HepG2 (cell line): Measurements from ENCODE around the gene TACC2. TPM values are rescaled to one million over a fixed set of nuclear protein-coding genes. Genes with fewer than 3 reads are reported as not detected.

Source experiments
- CENPX ChIP-seq: sonication (generic); formaldehyde crosslinking; IDR thresholded peaks from 2 replicates; pipeline ENCODE4 v1.9.0; 2021; ENCODE audit warnings: mild to moderate bottlenecking, missing genetic modification reagents, moderate library complexity
- CREM ChIP-seq, 2 experiments: sonication (generic) in 1 of 2; formaldehyde crosslinking in 1 of 2; IDR thresholded peaks; 2 replicates each; pipeline versions ENCODE4 v1.4.0 to v1.6.1; 2016 to 2020; ENCODE audit warnings: antibody characterized with exemption in 1 of 2, mild to moderate bottlenecking in 1 of 2, missing genetic modification reagents in 1 of 2
- EZH2 ChIP-seq: conservative IDR thresholded peaks from 2 replicates; pipeline ENCODE4 v1.6.1; 2012; ENCODE audit warnings: mild to moderate bottlenecking, low read depth, low read length, moderate library complexity
- FOXC1 ChIP-seq: sonication (generic); formaldehyde crosslinking; IDR thresholded peaks from 2 replicates; pipeline ENCODE4 v1.8.0; 2022; ENCODE audit warnings: mild to moderate bottlenecking, missing genetic modification reagents, borderline replicate concordance
- KAT8 ChIP-seq: IDR thresholded peaks from 2 replicates; pipeline ENCODE4 v1.6.1; 2016; ENCODE audit warnings: missing genetic modification reagents, missing compliant biosample characterization
- KDM5B ChIP-seq: sonication (generic); formaldehyde crosslinking; IDR thresholded peaks from 2 replicates; pipeline ENCODE4 v1.4.0; 2020; ENCODE audit warnings: missing genetic modification reagents, mild to moderate bottlenecking, borderline replicate concordance
- MZF1 ChIP-seq: sonication (generic); formaldehyde crosslinking; IDR thresholded peaks from 2 replicates; pipeline ENCODE4 v1.8.1; 2023; ENCODE audit warnings: mild to moderate bottlenecking, missing genetic modification reagents, borderline replicate concordance
- PAF1 ChIP-seq: IDR thresholded peaks from 2 replicates; pipeline ENCODE4 v1.6.1; 2016; ENCODE audit warnings: missing genetic modification reagents, missing compliant biosample characterization
- POLR2AphosphoS2 ChIP-seq: IDR thresholded peaks from 2 replicates; pipeline ENCODE4 v1.6.1; 2011; ENCODE audit warnings: low read depth, low read length, improper control_type of control experiment
- RAD51 ChIP-seq: fragments of 450-650 bp; IDR thresholded peaks from 2 replicates; pipeline ENCODE4 v1.6.1; 2016; ENCODE audit warnings: borderline replicate concordance
- RBAK ChIP-seq: sonication (generic); formaldehyde crosslinking; IDR thresholded peaks from 2 replicates; pipeline ENCODE4 v1.5.1; 2020; ENCODE audit warnings: mild to moderate bottlenecking, missing genetic modification reagents
- RBM22 ChIP-seq: fragments of 200-400 bp; formaldehyde crosslinking; optimal IDR thresholded peaks from 2 replicates; pipeline ENCODE3; 2017; ENCODE audit warnings: mild to moderate bottlenecking, low read length, moderate library complexity
- RFXANK ChIP-seq: IDR thresholded peaks from 2 replicates; pipeline ENCODE4 v1.6.1; 2016
- SALL2 ChIP-seq: sonication (generic); formaldehyde crosslinking; IDR thresholded peaks from 2 replicates; pipeline ENCODE4 v1.8.1; 2023; ENCODE audit warnings: mild to moderate bottlenecking, missing genetic modification reagents, inconsistent platforms
- SMC3 ChIP-seq: IDR thresholded peaks from 2 replicates; pipeline ENCODE4 v1.6.1; 2011; ENCODE audit warnings: low read length, improper control_type of control experiment
- SOX13 ChIP-seq, 3 experiments: fragments of 450-650 bp in 1 of 3; sonication (generic) in 1 of 3; formaldehyde crosslinking in 1 of 3; IDR thresholded peaks in 2 of 3; conservative IDR thresholded peaks in 1 of 3; 2 replicates each; pipeline versions ENCODE4 v1.5.0 to v1.6.1; 2016 to 2020; ENCODE audit warnings: antibody characterized with exemption in 1 of 3, mild to moderate bottlenecking in 1 of 3, missing compliant biosample characterization in 1 of 3, missing genetic modification reagents in 1 of 3, moderate library complexity in 1 of 3
- SP140L ChIP-seq: sonication (generic); formaldehyde crosslinking; IDR thresholded peaks from 2 replicates; pipeline ENCODE4 v1.4.0; 2020; ENCODE audit warnings: missing genetic modification reagents, borderline replicate concordance
- ZNF572 ChIP-seq: sonication (generic); formaldehyde crosslinking; IDR thresholded peaks from 2 replicates; pipeline ENCODE4 v1.5.1; 2020; ENCODE audit warnings: mild to moderate bottlenecking, missing genetic modification reagents
- polyA plus RNA-seq, 8 experiments: library from polyadenylated mRNA; depleted of rRNA in 3 of 8; stranded (reverse) in 7 of 8; unstranded in 1 of 8; fragments of >200 nt; fragmentation: Illumina TruSeq in 4 of 8; extraction: Trizol in 4 of 8; gene quantifications; 2 replicates each; pipeline versions ENCODE4 v1.2.1 to v1.2.3, GENCODE V29; 2011 to 2016; ENCODE audit warnings: low read depth in 4 of 8, missing spikeins in 1 of 8, mixed read lengths in 1 of 8; ENCODE audit not compliant: insufficient read depth in 1 of 8
- total RNA-seq, 5 experiments: library from RNA; depleted of rRNA; stranded (reverse); fragments of >200 nt; fragmentation: Illumina TruSeq; extraction: Trizol; gene quantifications; 2 replicates each; pipeline ENCODE4 v1.2.3, GENCODE V29; 2016; ENCODE audit warnings: low read depth in 1 of 5
- TF ChIP-seq, protein P1 (sequence below): sonication (generic); formaldehyde crosslinking; IDR thresholded peaks from 2 replicates; pipeline ENCODE4 v1.5.1; 2020; ENCODE audit warnings: missing genetic modification reagents, mild to moderate bottlenecking, borderline replicate concordance
- TF ChIP-seq, protein P2 (sequence below): sonication (generic); formaldehyde crosslinking; IDR thresholded peaks from 2 replicates; pipeline ENCODE4 v1.4.0; 2020; ENCODE audit warnings: missing genetic modification reagents
- TF ChIP-seq, protein P3 (sequence below): sonication (generic); formaldehyde crosslinking; IDR thresholded peaks from 2 replicates; pipeline ENCODE4 v1.4.0; 2020; ENCODE audit warnings: mild to moderate bottlenecking, missing genetic modification reagents
- TF ChIP-seq, protein P4 (sequence below): sonication (generic); formaldehyde crosslinking; conservative IDR thresholded peaks from 2 replicates; pipeline ENCODE4 v1.8.0; 2022; ENCODE audit warnings: missing genetic modification reagents

TACC2 gene
- total and polyA plus RNA-seq, 2 of the 13 experiments (the other 11 are each of a cell fraction or from before 2014, with no cell fraction given), result 11.8 to 16.0 TPM

DNA sequence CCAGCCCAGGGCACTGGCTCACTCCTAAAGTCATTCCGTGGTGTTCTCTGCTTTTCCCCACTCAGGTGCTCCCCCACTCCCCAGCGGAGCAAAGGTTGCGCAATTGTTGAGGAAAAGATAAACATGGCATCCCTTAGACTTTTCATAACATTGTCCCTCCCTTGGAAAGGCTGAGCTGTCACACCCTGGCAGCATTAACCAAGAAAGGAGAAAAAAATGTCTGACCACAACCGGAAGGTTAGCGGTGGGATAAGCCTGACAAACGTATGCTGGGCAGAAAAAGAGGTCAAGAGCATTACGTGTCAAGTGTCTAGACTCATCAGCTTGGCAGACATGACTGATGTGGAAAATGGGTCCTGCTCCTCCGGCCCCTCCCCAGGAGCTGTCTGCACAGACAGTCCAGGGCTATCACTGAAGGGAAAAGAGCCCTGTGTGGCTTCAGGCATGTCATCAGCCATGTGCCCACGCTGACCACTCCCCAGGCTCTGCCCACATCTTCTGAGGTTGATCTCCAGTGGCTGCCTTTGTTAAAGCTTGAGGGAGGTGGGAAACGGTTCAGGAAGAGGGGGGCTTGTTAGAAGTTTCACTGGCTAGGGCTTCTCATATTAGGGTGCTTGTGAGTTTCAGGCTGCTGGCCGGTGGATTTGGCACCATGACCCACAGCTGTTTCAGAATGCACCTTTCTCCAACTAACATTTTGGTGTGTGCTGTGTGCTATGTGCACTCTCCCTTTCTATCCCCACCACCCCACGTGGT, 312.3 kb downstream of the TACC2 start (continued):
- TF ChIP-seq, protein P1, sequence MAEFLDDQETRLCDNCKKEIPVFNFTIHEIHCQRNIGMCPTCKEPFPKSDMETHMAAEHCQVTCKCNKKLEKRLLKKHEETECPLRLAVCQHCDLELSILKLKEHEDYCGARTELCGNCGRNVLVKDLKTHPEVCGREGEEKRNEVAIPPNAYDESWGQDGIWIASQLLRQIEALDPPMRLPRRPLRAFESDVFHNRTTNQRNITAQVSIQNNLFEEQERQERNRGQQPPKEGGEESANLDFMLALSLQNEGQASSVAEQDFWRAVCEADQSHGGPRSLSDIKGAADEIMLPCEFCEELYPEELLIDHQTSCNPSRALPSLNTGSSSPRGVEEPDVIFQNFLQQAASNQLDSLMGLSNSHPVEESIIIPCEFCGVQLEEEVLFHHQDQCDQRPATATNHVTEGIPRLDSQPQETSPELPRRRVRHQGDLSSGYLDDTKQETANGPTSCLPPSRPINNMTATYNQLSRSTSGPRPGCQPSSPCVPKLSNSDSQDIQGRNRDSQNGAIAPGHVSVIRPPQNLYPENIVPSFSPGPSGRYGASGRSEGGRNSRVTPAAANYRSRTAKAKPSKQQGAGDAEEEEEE (CRISPR knock-in tag), result no peak
- TF ChIP-seq PAF1 (no peak), CREM (IDR thresholded peaks at IDR 0.05) (no peak), CREM (CRISPR knock-in tag; IDR thresholded peaks at IDR 0.05) (no peak), FOXC1 (no peak), POLR2AphosphoS2 (no peak), EZH2 (no peak), SOX13 (IDR thresholded peaks at IDR 0.05) (no peak), SOX13 (CRISPR knock-in tag; conservative IDR thresholded peaks at IDR 0.05 in 1 of 2, IDR thresholded peaks at IDR 0.05 in 1 of 2) (peak in 1 of 2 experiments; percentile 40; a peak in 1 of 4 replicates), KAT8 (no peak), RAD51 (no peak), SP140L (CRISPR knock-in tag) (no peak), RFXANK (CRISPR knock-in tag) (no peak), SMC3 (peak; percentile 16; the same call in 1 of the 2 replicates), MZF1 (CRISPR knock-in tag) (no peak), RBAK (no peak), KDM5B (CRISPR knock-in tag) (0 out of 2 replicates have a peak, but pooled peaks have one; percentile 48), SALL2 (CRISPR knock-in tag) (no peak), CENPX (no peak), RBM22 (no peak), ZNF572 (CRISPR knock-in tag) (no peak)
- TF ChIP-seq, protein P2, sequence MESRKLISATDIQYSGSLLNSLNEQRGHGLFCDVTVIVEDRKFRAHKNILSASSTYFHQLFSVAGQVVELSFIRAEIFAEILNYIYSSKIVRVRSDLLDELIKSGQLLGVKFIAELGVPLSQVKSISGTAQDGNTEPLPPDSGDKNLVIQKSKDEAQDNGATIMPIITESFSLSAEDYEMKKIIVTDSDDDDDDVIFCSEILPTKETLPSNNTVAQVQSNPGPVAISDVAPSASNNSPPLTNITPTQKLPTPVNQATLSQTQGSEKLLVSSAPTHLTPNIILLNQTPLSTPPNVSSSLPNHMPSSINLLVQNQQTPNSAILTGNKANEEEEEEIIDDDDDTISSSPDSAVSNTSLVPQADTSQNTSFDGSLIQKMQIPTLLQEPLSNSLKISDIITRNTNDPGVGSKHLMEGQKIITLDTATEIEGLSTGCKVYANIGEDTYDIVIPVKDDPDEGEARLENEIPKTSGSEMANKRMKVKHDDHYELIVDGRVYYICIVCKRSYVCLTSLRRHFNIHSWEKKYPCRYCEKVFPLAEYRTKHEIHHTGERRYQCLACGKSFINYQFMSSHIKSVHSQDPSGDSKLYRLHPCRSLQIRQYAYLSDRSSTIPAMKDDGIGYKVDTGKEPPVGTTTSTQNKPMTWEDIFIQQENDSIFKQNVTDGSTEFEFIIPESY, result peak; percentile 81
- TF ChIP-seq, protein P3, sequence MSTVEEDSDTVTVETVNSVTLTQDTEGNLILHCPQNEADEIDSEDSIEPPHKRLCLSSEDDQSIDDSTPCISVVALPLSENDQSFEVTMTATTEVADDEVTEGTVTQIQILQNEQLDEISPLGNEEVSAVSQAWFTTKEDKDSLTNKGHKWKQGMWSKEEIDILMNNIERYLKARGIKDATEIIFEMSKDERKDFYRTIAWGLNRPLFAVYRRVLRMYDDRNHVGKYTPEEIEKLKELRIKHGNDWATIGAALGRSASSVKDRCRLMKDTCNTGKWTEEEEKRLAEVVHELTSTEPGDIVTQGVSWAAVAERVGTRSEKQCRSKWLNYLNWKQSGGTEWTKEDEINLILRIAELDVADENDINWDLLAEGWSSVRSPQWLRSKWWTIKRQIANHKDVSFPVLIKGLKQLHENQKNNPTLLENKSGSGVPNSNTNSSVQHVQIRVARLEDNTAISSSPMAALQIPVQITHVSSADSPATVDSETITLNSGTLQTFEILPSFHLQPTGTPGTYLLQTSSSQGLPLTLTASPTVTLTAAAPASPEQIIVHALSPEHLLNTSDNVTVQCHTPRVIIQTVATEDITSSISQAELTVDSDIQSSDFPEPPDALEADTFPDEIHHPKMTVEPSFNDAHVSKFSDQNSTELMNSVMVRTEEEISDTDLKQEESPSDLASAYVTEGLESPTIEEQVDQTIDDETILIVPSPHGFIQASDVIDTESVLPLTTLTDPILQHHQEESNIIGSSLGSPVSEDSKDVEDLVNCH (CRISPR knock-in tag), result no peak
- TF ChIP-seq, protein P4, sequence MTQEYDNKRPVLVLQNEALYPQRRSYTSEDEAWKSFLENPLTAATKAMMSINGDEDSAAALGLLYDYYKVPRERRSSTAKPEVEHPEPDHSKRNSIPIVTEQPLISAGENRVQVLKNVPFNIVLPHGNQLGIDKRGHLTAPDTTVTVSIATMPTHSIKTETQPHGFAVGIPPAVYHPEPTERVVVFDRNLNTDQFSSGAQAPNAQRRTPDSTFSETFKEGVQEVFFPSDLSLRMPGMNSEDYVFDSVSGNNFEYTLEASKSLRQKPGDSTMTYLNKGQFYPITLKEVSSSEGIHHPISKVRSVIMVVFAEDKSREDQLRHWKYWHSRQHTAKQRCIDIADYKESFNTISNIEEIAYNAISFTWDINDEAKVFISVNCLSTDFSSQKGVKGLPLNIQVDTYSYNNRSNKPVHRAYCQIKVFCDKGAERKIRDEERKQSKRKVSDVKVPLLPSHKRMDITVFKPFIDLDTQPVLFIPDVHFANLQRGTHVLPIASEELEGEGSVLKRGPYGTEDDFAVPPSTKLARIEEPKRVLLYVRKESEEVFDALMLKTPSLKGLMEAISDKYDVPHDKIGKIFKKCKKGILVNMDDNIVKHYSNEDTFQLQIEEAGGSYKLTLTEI, result no peak
